Upper lobe of left lung (tissue), 6 donors: ENCODE results near the gene ZNF200. TPM values are rescaled to one million over a fixed set of nuclear protein-coding genes. Genes with fewer than 3 reads are reported as not detected.

Experiments used
- ATAC-seq, 2 donors: fragments of 200-7000 bp; cut with Tn5 transposase; one replicate each; pipeline ENCODE4 v1.9.1; 2022; ENCODE audit warnings: mild to moderate bottlenecking in 2 of 2, moderate library complexity in 2 of 2; ENCODE audit not compliant: low FRiP score in 2 of 2
- DNase-seq, 2 donors: peaks; one replicate each; pipeline ENCODE4 v3.0.0-alpha.2; 2019 to 2020
- H3K27ac ChIP-seq, 4 donors: fragments of 200-600 bp; sonication (generic); one replicate each; pipeline ENCODE4 v1.5.1; 2016 to 2019
- H3K27me3 ChIP-seq, 4 donors: fragments of 200-600 bp; sonication (generic); one replicate each; pipeline ENCODE4 v1.5.1; 2017 to 2019
- H3K36me3 ChIP-seq, 4 donors: fragments of 200-600 bp; sonication (generic); one replicate each; pipeline ENCODE4 v1.5.1; 2016 to 2019
- H3K4me1 ChIP-seq, 4 donors: fragments of 200-600 bp; sonication (generic); one replicate each; pipeline ENCODE4 v1.5.1; 2018 to 2019
- H3K4me3 ChIP-seq, 4 donors: fragments of 200-600 bp; sonication (generic); one replicate each; pipeline ENCODE4 v1.5.1; 2017 to 2019; ENCODE audit warnings: mild to moderate bottlenecking in 2 of 4, moderate library complexity in 1 of 4
- H3K9me3 ChIP-seq, 4 donors: fragments of 200-600 bp; sonication (generic); one replicate each; pipeline ENCODE4 v1.5.1; 2018 to 2019
- EP300 ChIP-seq, 4 donors: sonication (generic); formaldehyde crosslinking; IDR thresholded peaks; one replicate each; pipeline ENCODE4 v1.5.1; 2017; ENCODE audit warnings: antibody characterized with exemption in 4 of 4, control low read depth in 2 of 4
- POLR2A ChIP-seq, 4 donors: fragments of 450-650 bp; IDR thresholded peaks; one replicate each; pipeline ENCODE4 v1.5.1; 2016 to 2017; ENCODE audit warnings: antibody characterized with exemption in 4 of 4, mild to moderate bottlenecking in 2 of 4
- POLR2AphosphoS5 ChIP-seq, 2 donors: sonication (generic); formaldehyde crosslinking; IDR thresholded peaks; one replicate each; pipeline ENCODE4 v1.5.1; 2017; ENCODE audit warnings: antibody characterized with exemption in 2 of 2
- WGBS, 2 donors: methylation state at CpG; one replicate each; pipeline ENCODE4 v1.1.5; 2017 to 2018; 5-methylcytosine and 5-hydroxymethylcytosine counted together
- total RNA-seq, 6 donors: library from RNA; depleted of rRNA in 4 of 6; stranded (reverse); fragments of >200 nt in 4 of 6; gene quantifications; one replicate each; pipeline versions ENCODE4 v1.1.0 to v1.2.1, GENCODE V29; 2016 to 2021
- TF ChIP-seq, protein P1 (sequence below), 6 experiments: fragments of 450-650 bp in 4 of 6; fragments of 200-600 bp in 2 of 6; sonication (generic) in 2 of 6; IDR thresholded peaks; one replicate each; pipeline ENCODE4 v1.5.1; 2016 to 2019; ENCODE audit warnings: antibody characterized with exemption in 6 of 6
- donor health status: DM: no; HTN: no; CAD: no; lungs with moderate emphysema.
- donor health status: DM: no; HTN: yes; CAD: no; lungs with severe emphysema.

The ZNF200 gene
- total RNA-seq, 6 donors from 2014 or later: 6.4 to 9.5 (median 7.8) TPM

DNA sequence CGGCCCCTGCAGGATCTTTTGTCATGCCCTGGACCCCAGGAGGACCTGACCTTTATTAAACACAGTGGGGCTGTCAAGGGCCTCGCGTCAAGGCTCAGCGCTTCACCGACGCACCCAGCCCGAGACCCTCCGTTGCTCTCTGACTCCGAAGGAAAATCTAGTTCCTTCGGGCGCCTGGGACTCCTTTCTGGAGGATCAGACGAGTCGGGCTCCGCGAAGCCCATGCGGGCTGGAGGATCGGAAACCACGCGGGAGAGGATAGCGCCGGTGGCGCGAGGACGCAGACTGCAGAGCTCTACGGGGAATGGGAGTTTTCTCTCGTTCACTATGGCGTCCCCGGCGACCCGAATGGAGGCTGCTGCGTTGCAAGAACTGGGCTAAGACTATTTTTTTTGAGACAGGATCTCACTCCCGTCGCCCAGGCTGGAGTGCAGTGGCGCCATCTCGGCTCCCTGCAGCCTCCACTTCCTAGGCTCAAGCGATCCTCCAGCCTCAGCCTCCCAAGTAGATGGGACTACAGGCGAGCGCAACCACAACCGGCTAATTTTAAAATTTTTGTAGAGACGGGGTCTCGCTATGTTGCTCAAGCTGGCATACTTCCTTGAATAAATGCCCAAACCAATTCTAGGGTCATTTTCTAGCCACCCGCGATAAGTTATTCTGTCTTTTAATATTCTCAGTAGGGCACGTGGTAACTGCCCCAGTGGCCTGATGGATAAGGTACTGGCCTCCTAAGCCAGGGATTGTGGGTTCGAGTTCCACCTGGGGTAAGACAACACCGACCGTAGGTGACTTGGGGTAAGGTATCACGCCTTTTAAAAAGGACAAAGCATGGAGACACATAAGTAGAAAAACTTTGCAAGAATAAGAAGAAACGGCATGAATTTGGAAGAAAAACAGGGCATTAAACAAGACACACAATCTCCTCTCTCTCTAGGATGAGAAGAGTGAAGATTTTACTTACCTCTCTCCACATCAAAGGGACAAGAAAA is 41.4 kb downstream of the ZNF200 start:
- H3K9me3 ChIP-seq: peaks cover 0 to 6% (median 0%) of the 10 kb centered on the region in 4 donors
- peak in 1 of 2 donors; percentile 46 for DNase-seq
- no peaks in the 10 kb centered on the region for H3K36me3 ChIP-seq
- TF ChIP-seq EP300 (IDR thresholded peaks at IDR 0.05) (no peak), POLR2A (IDR thresholded peaks at IDR 0.05) (no peak), POLR2AphosphoS5 (IDR thresholded peaks at IDR 0.05) (no peak)
- TF ChIP-seq, protein P1, sequence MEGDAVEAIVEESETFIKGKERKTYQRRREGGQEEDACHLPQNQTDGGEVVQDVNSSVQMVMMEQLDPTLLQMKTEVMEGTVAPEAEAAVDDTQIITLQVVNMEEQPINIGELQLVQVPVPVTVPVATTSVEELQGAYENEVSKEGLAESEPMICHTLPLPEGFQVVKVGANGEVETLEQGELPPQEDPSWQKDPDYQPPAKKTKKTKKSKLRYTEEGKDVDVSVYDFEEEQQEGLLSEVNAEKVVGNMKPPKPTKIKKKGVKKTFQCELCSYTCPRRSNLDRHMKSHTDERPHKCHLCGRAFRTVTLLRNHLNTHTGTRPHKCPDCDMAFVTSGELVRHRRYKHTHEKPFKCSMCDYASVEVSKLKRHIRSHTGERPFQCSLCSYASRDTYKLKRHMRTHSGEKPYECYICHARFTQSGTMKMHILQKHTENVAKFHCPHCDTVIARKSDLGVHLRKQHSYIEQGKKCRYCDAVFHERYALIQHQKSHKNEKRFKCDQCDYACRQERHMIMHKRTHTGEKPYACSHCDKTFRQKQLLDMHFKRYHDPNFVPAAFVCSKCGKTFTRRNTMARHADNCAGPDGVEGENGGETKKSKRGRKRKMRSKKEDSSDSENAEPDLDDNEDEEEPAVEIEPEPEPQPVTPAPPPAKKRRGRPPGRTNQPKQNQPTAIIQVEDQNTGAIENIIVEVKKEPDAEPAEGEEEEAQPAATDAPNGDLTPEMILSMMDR (IDR thresholded peaks at IDR 0.05): no peak
- 69 to 73% methylated on average over 36 to 49 of the region's 49 CpGs for WGBS, 2 donors
- H3K4me1 ChIP-seq: peaks cover 10 to 13% (median 12%) of the 10 kb centered on the region in 4 donors
- peaks cover 1 to 53% (median 42%) of the 10 kb centered on the region in 4 donors for H3K27me3 ChIP-seq
- no peak for ATAC-seq
- H3K27ac ChIP-seq: no peak overlapping the region
- H3K4me3 ChIP-seq: no peak overlapping the region

GRCh38 chr16:3192476-3193019 is 42.4 kb downstream of the ZNF200 start:
- Histone ChIP-seq H3K4me1 (peaks cover 12 to 19% (median 17%) of the 10 kb centered on the region in 4 donors), H3K36me3 (no peaks in the 10 kb centered on the region), H3K4me3 (no peak overlapping the region), H3K27me3 (peaks cover 1 to 60% (median 45%) of the 10 kb centered on the region in 4 donors), H3K9me3 (peaks cover 0 to 6% (median 0%) of the 10 kb centered on the region in 4 donors), H3K27ac (no peak overlapping the region)
- TF ChIP-seq EP300 (IDR thresholded peaks at IDR 0.05): no peak
- WGBS, 2 donors: 24 to 57% methylated on average over 27 to 36 of the region's 36 CpGs
- ATAC-seq (no peak), DNase-seq (peak in 1 of 2 donors; percentile 56)

DNA sequence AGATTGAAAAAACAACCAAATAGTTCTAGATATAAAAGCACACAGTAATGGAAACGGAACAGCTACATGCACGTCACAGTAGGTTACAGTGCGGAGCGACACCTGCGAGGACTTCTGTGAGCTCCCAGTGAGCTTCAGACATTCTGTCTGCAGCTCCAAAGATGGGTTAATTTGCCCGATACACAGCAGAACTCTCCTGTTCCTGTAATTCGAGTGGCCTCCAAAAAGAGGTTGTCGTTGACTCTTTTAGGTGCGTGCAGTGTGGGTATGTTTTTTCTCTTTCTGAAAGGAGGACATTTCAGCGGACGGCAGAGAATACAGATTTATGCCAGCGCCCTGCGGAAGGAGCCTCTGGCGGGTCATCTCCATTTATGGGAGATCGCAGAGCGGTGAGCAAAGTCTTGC is 44.0 kb downstream of the ZNF200 start:
- peaks cover 12 to 19% (median 17%) of the 10 kb centered on the region in 4 donors for H3K4me1 ChIP-seq
- no peak overlapping the region for H3K4me3 ChIP-seq
- DNase-seq (no peak), ATAC-seq (no peak)
- H3K9me3 ChIP-seq: peaks cover 0 to 6% (median 0%) of the 10 kb centered on the region in 4 donors
- TF ChIP-seq, protein P1 (IDR thresholded peaks at IDR 0.05): no peak
- TF ChIP-seq EP300 (IDR thresholded peaks at IDR 0.05): no peak
- no peak for TF ChIP-seq POLR2A (IDR thresholded peaks at IDR 0.05)
- TF ChIP-seq POLR2AphosphoS5 (IDR thresholded peaks at IDR 0.05): no peak
- WGBS, 2 donors: 12 to 14% methylated on average over 15 to 16 of the region's 16 CpGs
- no peak overlapping the region for H3K27ac ChIP-seq
- H3K27me3 ChIP-seq: peaks cover 1 to 70% (median 50%) of the 10 kb centered on the region in 4 donors
- H3K36me3 ChIP-seq: no peaks in the 10 kb centered on the region

- TF ChIP-seq POLR2AphosphoS5 (IDR thresholded peaks at IDR 0.05) (no peak), POLR2A (IDR thresholded peaks at IDR 0.05) (no peak), EP300 (IDR thresholded peaks at IDR 0.05) (no peak)
- TF ChIP-seq, protein P1 (IDR thresholded peaks at IDR 0.05): no peak
- H3K4me3 ChIP-seq: no peak overlapping the region
- no peak overlapping the region for H3K27ac ChIP-seq
- DNase-seq (no peak), ATAC-seq (no peak)
- 16 to 21% methylated on average over 11 of the region's 11 CpGs for WGBS, 2 donors
- peaks cover 1 to 69% (median 50%) of the 10 kb centered on the region in 4 donors for H3K27me3 ChIP-seq
- H3K4me1 ChIP-seq: peaks cover 12 to 19% (median 17%) of the 10 kb centered on the region in 4 donors
- no peaks in the 10 kb centered on the region for H3K36me3 ChIP-seq
- peaks cover 0 to 6% (median 0%) of the 10 kb centered on the region in 4 donors for H3K9me3 ChIP-seq
These were observed 45.1 kb downstream of the ZNF200 start for GRCh38 chr16:3189869-3190268.
